ENCODE data around the gene ZBTB7B. TPM values are rescaled to one million over a fixed set of nuclear protein-coding genes. Genes with fewer than 3 reads are reported as not detected.

The ZBTB7B gene
- polyA plus RNA-seq, 3 donors, result 6.3 to 149 (median 9.6) TPM

GRCh38 chr1:154957091-154957657 lies 45.4 kb upstream of the ZBTB7B start:
- Histone ChIP-seq H3K9me3 (replicated peaks in 1 of 2; ENCODE audit: control insufficient read depth in 1 of 2, insufficient read depth in 1 of 2, low read length in 2 of 2) (no peaks in the 10 kb centered on the region), H3K4me2 (replicated peaks; ENCODE audit: extremely low read depth, low read length, poor library complexity, severe bottlenecking) (no peak overlapping the region), H3K27ac (ENCODE audit: low read depth in 1 of 2, low read length in 2 of 2) (no peak overlapping the region), H3K4me1 (ENCODE audit: control insufficient read depth in 1 of 2, insufficient read depth in 2 of 2, low read length in 2 of 2) (peaks cover 41 to 57% of the 10 kb centered on the region in 2 donors), H3K36me3 (replicated peaks in 1 of 2; ENCODE audit: control insufficient read depth in 1 of 2, insufficient read depth in 2 of 2, low read length in 2 of 2) (peaks cover 13 to 19% of the 10 kb centered on the region in 2 donors), H2AFZ (ENCODE audit: insufficient read depth, low read depth, low read length, poor library complexity, severe bottlenecking) (no peak overlapping the region), H3K79me2 (ENCODE audit: insufficient read depth, low read length) (peaks cover 57% of the 10 kb centered on the region), H4K20me1 (ENCODE audit: insufficient read depth, low read length) (peaks cover 49% of the 10 kb centered on the region), H3K4me3 (replicated peaks in 1 of 3; ENCODE audit: low read depth in 2 of 3, low read length in 3 of 3) (no peak overlapping the region), H3K9ac (ENCODE audit: insufficient read depth, low read length, poor library complexity, severe bottlenecking) (no peak overlapping the region), H3K27me3 (ENCODE audit: control insufficient read depth in 2 of 2, insufficient read depth in 2 of 2, low read length in 2 of 2) (no peaks in the 10 kb centered on the region)
- Mint-ChIP-seq H3K36me3 (peaks cover 13 to 20% of the 10 kb centered on the region in 2 donors), H3K9me3 (no peaks in the 10 kb centered on the region), H3K4me3 (no peak overlapping the region), H3K4me1 (peaks cover 62% of the 10 kb centered on the region), H3K27ac (peak overlapping the region in 2 of 7 donors; percentile 10 to 50), H3K27me3 (ENCODE audit: low read depth in 3 of 3) (peaks cover 0 to 3% (median 1%) of the 10 kb centered on the region in 3 donors)
- no peak for TF ChIP-seq CTCF (IDR thresholded peaks at IDR 0.05)
- no CpG with 5 or more reads among the region's 9 CpGs for WGBS (ENCODE audit: insufficient coverage)
- DNase-seq, result no peak
- intact Hi-C loops (cut with micrococcal nuclease), result no loop called here

GRCh38 chr1:154958036-154958435 lies 44.6 kb upstream of the ZBTB7B start:
- Mint-ChIP-seq H3K9me3 (no peaks in the 10 kb centered on the region), H3K36me3 (peaks cover 10 to 15% of the 10 kb centered on the region in 2 donors), H3K4me3 (no peak overlapping the region), H3K27me3 (ENCODE audit: low read depth in 3 of 3) (peaks cover 0 to 3% (median 1%) of the 10 kb centered on the region in 3 donors), H3K4me1 (peaks cover 61% of the 10 kb centered on the region), H3K27ac (peak overlapping the region in 1 of 7 donors; percentile 44)
- DNase-seq, result no peak
- Histone ChIP-seq H3K4me2 (replicated peaks; ENCODE audit: extremely low read depth, low read length, poor library complexity, severe bottlenecking) (no peak overlapping the region), H3K27me3 (ENCODE audit: control insufficient read depth in 2 of 2, insufficient read depth in 2 of 2, low read length in 2 of 2) (no peaks in the 10 kb centered on the region), H3K79me2 (ENCODE audit: insufficient read depth, low read length) (peaks cover 58% of the 10 kb centered on the region), H3K4me3 (replicated peaks in 1 of 3; ENCODE audit: low read depth in 2 of 3, low read length in 3 of 3) (no peak overlapping the region), H3K4me1 (ENCODE audit: control insufficient read depth in 1 of 2, insufficient read depth in 2 of 2, low read length in 2 of 2) (peaks cover 42 to 61% of the 10 kb centered on the region in 2 donors), H3K36me3 (replicated peaks in 1 of 2; ENCODE audit: control insufficient read depth in 1 of 2, insufficient read depth in 2 of 2, low read length in 2 of 2) (peaks cover 14 to 20% of the 10 kb centered on the region in 2 donors), H4K20me1 (ENCODE audit: insufficient read depth, low read length) (peaks cover 44% of the 10 kb centered on the region), H3K9ac (ENCODE audit: insufficient read depth, low read length, poor library complexity, severe bottlenecking) (no peak overlapping the region), H3K27ac (ENCODE audit: low read depth in 1 of 2, low read length in 2 of 2) (no peak overlapping the region), H3K9me3 (replicated peaks in 1 of 2; ENCODE audit: control insufficient read depth in 1 of 2, insufficient read depth in 1 of 2, low read length in 2 of 2) (no peaks in the 10 kb centered on the region), H2AFZ (ENCODE audit: insufficient read depth, low read depth, low read length, poor library complexity, severe bottlenecking) (no peak overlapping the region)
- intact Hi-C loops (cut with micrococcal nuclease), result no loop called here
- WGBS (ENCODE audit: insufficient coverage), result no CpG with 5 or more reads among the region's 2 CpGs
- no peak for TF ChIP-seq CTCF (IDR thresholded peaks at IDR 0.05)
